ENCODE results near the gene CXorf65.
A peak's percentile ranks its signal among the peaks of the same experiment; 100 is the strongest.

CXorf65 gene

DNA sequence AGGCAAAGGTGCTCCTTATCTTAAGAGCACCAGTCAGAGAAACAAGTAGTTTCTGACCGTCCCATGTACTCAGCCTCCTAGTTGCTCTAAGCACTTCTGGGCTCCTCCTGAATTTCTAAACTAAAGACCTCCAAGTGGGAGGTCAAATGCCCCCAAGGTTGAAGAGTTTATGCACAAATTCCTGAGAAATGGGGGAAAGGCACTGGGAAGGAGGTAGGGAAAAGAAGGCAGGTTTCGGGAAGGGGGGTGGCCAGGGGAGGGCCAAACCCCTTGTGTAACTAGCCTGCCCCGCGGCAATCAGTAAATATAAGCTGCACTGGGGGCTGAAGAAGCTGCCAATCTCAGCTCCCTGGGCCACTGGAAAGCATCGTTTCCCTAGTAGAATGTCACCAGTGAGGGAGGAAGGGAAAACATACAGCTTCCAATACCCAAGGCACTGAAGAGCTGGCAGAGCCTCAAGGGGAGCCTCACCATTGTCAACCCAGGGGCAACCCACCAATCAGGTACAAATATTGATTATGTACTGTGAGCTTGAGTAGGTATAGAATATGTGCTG lies 7.5 kb downstream of the CXorf65 start:
- H3K4me3 ChIP-seq (ENCODE audit: low read depth, low read length) = no peak overlapping the region
- no peak for DNase-seq (ENCODE audit: low read depth)
- TF ChIP-seq, protein P1, sequence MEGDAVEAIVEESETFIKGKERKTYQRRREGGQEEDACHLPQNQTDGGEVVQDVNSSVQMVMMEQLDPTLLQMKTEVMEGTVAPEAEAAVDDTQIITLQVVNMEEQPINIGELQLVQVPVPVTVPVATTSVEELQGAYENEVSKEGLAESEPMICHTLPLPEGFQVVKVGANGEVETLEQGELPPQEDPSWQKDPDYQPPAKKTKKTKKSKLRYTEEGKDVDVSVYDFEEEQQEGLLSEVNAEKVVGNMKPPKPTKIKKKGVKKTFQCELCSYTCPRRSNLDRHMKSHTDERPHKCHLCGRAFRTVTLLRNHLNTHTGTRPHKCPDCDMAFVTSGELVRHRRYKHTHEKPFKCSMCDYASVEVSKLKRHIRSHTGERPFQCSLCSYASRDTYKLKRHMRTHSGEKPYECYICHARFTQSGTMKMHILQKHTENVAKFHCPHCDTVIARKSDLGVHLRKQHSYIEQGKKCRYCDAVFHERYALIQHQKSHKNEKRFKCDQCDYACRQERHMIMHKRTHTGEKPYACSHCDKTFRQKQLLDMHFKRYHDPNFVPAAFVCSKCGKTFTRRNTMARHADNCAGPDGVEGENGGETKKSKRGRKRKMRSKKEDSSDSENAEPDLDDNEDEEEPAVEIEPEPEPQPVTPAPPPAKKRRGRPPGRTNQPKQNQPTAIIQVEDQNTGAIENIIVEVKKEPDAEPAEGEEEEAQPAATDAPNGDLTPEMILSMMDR (conservative IDR thresholded peaks at IDR 0.05; ENCODE audit: low read depth, low read length) = no peak

DNA sequence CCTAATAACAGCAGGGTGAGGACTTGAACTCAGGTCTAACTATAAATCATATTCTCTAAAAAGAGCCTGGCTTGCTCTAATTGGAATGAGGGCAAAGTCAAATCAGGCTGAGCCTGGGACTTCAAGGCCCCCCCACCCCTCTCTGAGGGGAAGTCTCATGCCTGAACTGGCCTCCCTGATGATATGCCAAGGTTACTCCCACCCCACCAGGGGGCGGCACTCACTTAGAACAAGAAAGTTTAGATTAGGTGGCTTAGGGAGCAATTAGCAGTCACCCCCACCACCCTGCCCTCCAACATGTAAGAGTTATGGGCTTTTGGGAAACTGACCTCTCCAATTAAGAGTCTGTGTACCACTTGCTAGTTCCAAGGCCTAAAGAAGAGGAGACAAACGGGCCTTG lies 8.2 kb downstream of the CXorf65 start:
- DNase-seq (ENCODE audit: low read depth) = peak; percentile 61
- TF ChIP-seq, protein P1 (conservative IDR thresholded peaks at IDR 0.05; ENCODE audit: low read depth, low read length) = peak; percentile 62
- no peak overlapping the region for H3K4me3 ChIP-seq (ENCODE audit: low read depth, low read length)

DNA sequence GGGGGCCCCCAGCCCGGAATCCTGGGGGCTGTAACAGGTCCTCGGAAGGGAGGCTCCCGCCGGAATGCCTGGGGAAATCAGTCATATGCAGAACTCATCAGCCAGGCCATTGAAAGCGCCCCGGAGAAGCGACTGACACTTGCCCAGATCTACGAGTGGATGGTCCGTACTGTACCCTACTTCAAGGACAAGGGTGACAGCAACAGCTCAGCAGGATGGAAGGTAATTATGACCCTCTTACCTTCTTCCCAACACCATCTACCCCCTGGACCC lies 9.8 kb downstream of the CXorf65 start:
- TF ChIP-seq, protein P1 (conservative IDR thresholded peaks at IDR 0.05; ENCODE audit: low read depth, low read length) = no peak
- no peak for DNase-seq (ENCODE audit: low read depth)
- H3K4me3 ChIP-seq (ENCODE audit: low read depth, low read length) = peak overlapping the region; percentile 61

DNA sequence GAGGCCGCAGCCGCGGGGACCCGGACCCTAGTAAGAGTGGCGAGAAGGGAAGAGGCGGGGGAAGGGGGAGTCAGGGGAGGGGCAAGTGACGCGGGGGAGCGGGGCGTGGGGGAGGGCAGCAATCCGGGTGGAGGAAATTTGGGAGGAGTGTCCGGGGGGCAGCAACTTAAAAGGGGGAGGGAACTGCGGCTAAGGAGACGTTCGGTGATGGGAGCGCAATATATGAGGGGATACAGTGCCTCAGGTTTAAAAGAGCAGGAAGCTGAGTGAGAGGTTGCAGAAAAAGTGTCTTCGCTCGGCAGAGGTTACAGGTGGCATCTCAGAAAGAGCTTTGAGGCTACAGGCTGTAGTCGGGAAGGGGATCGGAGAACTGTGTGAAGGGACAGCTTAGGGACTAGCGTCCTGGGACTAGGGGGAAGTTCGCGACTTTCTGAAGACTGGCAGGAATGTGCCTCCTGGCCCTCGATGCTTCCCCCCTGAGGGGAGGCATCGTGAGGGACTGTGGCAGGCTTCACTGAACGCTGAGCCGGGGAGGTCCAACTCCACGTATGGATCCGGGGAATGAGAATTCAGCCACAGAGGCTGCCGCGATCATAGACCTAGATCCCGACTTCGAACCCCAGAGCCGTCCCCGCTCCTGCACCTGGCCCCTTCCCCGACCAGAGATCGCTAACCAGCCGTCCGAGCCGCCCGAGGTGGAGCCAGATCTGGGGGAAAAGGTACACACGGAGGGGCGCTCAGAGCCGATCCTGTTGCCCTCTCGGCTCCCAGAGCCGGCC lies 10.4 kb downstream of the CXorf65 start:
- peak overlapping the region; percentile 61 for H3K4me3 ChIP-seq (ENCODE audit: low read depth, low read length)
- TF ChIP-seq, protein P1 (conservative IDR thresholded peaks at IDR 0.05; ENCODE audit: low read depth, low read length) = no peak
- DNase-seq (ENCODE audit: low read depth) = no peak

DNA sequence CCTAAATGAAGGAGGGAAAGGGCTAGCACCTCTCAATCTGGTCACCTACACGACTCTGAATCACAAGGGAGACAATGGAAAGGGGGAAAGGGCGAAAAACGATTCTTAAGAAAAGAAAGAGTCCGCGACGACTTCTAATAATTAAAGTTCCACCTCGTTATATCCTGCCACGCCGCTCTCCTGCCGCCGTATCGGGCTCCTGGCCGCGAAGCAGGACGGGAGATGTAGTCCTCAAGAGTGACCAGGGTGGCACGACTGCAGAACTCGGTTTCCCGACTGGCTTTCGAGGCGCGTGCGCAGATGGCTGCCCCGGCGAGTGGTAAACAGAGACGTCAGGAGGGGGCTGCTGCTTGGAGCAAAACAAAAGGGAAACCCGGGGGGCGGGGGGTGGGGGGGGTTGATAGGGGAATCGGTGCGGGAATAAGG lies 11.0 kb downstream of the CXorf65 start, which contains the start of gene FOXO4:
FOXO4 (plus strand) TSS at position 297 of the 426 bp plus-strand sequence. CDS start 678 bp downstream, outside the sequence.
- TF ChIP-seq, protein P1 (conservative IDR thresholded peaks at IDR 0.05; ENCODE audit: low read depth, low read length) = no peak
- DNase-seq (ENCODE audit: low read depth) = peak; percentile 89
- peak within 1 kb of the TSS; percentile 61 for H3K4me3 ChIP-seq (ENCODE audit: low read depth, low read length)

DNA sequence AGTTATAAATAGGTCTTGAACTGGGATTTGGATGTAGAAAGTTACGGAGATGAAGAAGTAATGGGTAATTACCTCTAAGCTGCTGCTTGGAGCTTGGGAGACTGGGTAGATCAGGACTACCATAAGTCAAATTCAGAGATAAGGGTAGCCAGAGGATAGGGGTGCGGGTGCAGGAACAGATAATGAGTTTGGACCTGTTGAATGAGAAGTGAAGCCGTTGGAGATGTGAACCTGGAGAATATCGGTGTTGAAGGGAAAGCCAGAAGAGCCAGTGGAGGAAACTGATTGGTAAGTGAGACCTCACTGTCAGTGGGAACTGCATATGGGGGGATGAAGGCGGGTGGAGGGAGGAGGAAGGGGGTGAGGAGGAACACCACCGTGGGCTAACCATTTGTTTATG lies 11.5 kb downstream of the CXorf65 start:
- no peak for DNase-seq (ENCODE audit: low read depth)
- peak overlapping the region; percentile 61 for H3K4me3 ChIP-seq (ENCODE audit: low read depth, low read length)
- TF ChIP-seq, protein P1 (conservative IDR thresholded peaks at IDR 0.05; ENCODE audit: low read depth, low read length) = no peak

DNA sequence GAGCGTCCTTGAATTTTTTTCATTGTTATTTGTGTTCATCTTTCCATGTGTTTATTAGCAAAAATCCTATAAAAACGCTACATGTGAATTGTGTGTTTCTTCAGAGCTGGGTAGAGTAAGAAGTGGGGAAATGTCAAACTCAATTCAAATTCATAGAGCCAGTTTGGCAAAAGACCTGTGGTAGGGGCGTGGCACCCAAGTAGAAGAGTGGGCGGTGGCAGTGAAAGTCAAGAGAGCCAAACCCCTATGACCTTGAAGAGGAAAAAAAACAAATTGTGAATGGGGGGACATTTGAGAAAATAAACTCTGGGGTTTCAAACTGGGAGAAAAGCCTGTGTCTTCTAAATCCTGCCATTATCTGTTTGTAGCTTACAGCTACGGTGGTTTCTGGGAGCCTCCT lies 15.3 kb downstream of the CXorf65 start:
- no peak for DNase-seq (ENCODE audit: low read depth)

More for the DNA sequence above, 15.3 kb downstream of the CXorf65 start:
- TF ChIP-seq, protein P1 (conservative IDR thresholded peaks at IDR 0.05; ENCODE audit: low read depth, low read length) = no peak
- no peak overlapping the region for H3K4me3 ChIP-seq (ENCODE audit: low read depth, low read length)
